GM18505 (cell line): ENCODE measurements around the gene GPER1.

Experiments
- ATAC-seq: cut with Tn5 transposase; IDR thresholded peaks from one replicate; pipeline ENCODE4 v1.9.1; 2021; ENCODE audit not compliant: unreplicated experiment
- POLR2A ChIP-seq: IDR thresholded peaks from 4 replicates; pipeline ENCODE4 v1.6.1; 2011; ENCODE audit warnings: borderline replicate concordance; ENCODE audit not compliant: insufficient read depth, insufficient read length; ENCODE audit errors: extremely low read depth

The GPER1 gene

DNA sequence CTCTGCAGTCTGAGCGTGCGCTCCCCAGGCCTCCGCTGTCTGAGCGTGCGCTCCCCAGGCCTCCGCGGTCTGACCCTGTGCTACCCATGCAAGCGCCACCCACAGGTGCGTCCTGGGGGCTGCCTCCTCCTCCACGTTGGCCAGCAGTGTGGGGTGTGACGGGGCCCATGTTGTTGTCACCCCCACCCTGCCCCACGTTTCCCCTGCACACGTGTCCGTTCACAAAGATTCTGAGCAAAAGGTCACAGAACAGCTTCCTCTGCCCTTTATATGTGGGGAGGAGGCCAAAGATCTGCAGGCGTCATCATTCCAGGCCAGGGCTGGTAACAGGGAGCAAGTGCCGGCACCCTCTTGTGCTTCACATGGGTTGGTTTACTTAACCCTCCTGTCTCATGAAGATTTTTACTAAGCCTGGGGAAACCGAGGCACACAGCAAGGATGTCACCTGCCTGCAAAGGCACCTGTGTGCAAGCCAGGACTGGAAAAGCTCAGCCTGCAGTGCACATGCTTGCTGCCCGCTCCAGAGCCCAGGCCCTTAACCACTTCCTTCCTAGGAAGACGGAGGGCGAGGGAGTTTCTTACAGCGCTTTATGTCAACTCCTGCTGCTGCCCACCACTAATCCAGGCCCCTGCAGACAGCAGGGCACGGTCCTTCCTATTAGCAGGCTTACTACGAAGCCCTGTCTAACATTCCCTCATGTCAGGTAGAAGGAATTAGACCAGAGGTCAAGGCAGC is 38.7 kb upstream of the GPER1 start:
- no peak for TF ChIP-seq POLR2A
- ATAC-seq = no peak

DNA sequence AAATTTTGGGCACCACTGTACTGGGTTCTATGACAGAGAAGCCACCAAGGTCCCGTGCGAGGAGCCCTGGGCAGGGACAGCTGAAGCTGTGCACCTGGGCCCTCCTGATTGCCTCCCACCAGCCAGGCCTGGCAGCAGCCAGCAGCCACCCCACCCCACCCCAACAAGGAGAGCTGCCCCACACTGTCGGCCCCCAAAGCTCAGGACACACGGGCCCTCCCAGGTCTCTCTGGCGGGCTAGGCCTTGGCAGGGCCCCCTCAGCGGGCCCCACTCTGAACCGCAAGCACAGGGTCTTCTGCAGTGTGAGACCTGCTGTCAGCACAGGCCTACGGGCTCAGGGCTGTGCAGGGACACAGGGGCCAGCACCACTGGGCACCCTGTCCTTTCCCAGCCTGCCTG is 38.1 kb upstream of the GPER1 start:
- no peak for ATAC-seq
- no peak for TF ChIP-seq POLR2A

DNA sequence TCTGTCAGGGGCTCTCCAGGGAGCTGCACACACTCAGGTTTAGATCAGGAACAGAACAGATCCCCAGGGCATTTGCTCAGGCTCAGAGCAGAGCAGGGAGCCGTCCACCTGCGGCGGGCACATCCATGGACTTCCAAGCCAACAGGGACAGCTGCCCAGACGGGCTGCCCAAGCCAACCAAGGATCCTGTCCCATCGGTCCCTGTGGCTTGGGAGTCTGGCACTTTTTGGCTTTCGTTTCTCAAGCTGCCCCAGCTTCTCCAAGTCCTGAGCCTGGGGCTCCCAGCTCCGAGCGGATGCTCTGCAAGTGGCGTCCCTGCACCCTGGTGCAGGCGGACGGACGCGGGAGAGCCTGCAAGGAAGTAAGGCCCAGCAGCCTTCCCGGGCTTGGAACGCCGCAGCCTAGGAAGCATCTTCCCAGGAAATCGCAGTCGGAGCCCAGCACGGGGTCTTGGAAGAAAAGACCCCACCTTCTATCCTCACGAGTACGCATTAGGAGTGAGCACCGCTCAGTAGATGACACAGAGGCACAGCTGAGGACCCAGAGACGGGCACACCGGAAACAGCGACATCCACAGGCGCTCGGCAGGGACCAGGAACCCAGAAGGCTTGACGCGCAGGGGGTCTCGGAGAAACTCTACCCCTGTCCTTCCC is 37.5 kb upstream of the GPER1 start:
- no peak for TF ChIP-seq POLR2A
- no peak for ATAC-seq

DNA sequence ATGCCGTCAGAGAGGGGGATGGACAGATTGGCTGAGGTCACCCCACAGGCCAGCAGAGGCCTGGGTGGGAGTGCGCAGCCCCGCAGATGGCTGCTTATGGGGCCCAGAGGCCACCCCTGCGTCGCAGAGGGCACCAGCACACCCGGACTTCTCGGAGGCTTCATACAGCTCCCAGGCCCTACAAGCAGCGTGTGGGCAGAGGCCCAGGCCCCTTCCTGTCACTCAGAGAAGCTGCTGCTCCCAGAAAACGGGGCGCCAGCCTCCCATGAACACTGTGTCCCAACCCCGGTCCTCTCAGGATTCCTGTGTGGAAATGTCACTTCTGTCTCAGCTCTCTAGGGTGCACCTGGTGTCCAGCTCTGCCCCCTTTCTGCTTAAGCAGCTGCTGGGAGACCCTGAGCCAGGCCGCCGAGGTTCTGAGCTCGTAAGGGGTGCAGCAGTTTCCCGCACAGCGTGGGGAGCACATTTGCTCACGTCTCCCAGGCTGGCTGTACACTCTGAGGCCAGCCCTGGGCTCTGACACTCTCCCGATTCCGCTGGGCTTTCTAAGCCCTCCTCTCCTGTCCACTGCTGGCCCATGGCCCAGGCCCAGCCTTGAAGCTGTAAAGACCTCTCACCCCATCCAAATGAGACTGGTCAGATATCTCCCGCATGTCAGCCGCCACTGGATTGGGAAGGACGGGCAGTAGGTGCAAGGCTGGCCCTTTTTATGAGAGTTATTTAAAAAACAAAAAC is 36.8 kb upstream of the GPER1 start:
- no peak for ATAC-seq
- no peak for TF ChIP-seq POLR2A

DNA sequence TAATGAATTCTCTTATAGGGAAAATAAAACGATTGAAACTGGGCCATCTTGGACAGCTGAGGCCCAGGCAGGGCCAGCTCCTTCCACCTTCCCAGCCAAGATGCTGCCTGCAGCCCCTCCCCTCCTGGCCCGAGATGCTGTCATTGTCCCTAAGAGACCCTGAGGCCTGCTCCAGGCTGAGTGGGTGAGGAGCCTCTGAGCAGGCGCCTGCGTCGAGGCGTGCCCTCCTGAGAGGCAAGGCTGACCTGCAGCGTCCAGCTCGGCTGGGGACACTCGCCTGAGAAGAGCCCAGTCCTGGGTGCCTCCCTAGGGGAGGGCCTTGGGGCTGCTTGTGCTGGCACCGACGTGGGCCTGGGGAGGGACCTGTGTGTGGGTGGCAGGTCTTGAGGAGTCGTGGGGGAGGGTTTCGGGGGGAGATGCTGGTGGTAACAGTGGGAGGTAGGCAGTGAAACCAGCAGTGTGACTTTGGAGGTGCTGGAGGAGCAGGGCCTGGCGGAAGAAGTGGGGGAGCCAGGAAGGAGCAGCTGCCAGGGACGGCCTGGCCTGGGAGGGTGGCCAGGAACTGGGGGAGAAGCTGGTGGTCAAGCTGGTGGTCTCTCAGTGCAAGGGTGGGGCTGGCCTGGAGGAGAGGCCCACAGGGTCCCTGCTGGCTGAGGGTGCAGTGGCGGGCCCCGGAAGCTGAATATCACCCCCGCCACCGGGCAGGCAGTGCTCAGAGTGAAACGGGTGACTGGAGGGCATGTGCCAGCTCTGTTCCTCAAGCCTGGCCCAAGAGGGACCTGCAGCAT is 35.7 kb upstream of the GPER1 start:
- ATAC-seq = no peak
- no peak for TF ChIP-seq POLR2A

DNA sequence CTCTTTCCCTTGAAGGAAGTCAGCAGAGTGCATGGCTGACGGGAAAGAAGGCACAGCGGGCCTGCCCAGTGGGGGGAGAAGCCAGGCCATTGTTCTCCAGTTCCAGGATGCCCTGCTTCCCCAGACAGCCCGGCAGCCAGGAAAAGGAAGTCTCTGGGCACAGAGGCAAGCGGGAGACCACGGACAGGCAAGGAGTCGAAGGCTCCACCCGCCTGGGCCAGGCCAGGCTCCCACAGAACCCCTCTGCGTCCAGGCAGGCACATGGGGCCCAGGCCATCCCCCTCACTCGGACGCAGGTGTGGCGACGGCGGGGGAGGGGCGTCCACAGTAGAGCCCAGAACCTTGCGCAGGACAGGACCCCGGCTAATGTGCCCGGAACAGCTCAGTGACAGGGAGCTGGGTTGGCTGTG is 34.9 kb upstream of the GPER1 start:
- TF ChIP-seq POLR2A = no peak
- ATAC-seq = no peak

DNA sequence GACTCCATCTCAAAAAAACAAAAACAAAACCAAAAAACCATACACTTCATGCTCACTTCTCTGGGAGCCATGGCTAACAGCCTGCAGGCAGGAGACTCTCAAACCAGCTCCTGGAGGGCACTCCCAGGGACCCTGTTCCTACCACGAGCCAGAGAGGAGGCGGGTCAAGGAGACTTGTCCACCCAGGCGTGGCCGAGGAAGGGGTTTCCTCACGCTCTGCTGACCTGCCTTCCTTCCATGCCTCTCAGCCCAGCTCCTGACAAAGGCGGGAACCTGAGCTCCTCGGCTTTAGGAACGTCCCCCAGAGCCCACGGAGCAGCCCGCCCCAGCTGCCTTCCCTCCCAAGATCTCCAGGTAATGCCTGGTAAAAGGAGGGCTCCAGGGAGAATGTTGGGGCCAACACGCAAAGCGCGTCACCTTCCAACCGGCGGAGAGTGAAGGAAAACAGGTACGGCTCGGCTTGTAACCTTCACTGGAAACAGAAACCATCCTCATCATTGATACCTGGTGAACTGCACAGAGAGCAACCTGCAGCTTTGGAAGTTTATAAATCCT is 34.0 kb upstream of the GPER1 start:
- no peak for ATAC-seq
- TF ChIP-seq POLR2A = no peak

DNA sequence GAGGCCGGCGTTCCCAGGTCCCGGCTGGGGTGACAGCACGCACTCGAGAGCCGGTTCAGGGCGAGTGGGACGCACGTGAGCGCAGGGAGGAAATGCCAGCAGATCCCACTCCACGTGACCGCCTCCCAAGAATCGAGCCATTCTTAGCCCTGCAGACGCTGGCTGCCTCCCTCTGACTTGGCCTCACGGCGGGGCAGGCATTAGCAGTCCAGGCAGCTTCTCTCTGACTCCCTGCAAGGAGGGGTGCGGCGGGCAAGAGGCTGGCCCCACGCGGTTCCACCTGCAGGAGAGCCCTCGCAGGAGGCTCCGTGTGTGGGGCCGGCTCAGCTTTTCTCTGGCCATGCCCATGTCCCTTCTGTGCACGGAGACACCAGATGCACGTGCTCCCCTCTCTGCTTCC is 33.5 kb upstream of the GPER1 start:
- no peak for TF ChIP-seq POLR2A
- ATAC-seq = no peak

DNA sequence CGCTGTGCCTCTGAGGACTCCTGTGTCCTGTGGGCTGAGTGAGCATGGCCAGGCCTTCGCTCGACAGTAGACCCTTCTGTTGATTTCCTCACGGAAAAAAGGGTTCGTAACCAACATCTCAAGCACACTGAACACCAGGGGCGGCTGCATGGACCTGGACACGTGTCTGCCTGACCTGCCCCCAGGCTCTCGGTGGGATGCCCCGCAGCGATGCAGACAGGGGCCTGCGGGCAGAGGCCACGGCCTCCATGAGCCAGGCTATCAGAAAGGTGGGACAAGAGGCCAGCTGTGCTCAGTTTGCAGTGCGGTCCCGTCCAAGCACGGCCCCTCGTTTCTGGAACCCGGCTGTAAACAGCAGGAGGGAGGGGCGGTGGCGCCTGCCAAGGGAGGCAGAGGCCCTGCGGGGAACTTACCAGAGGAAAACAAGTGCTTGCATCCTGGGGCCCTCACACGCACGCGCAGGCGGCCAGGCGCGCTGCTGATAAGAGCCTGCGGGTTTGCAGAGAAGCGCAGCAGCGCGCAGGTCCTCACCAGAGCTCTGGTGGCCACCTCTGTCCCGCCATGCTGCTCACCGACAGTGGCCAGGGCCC is 33.0 kb upstream of the GPER1 start:
- TF ChIP-seq POLR2A = no peak
- no peak for ATAC-seq

DNA sequence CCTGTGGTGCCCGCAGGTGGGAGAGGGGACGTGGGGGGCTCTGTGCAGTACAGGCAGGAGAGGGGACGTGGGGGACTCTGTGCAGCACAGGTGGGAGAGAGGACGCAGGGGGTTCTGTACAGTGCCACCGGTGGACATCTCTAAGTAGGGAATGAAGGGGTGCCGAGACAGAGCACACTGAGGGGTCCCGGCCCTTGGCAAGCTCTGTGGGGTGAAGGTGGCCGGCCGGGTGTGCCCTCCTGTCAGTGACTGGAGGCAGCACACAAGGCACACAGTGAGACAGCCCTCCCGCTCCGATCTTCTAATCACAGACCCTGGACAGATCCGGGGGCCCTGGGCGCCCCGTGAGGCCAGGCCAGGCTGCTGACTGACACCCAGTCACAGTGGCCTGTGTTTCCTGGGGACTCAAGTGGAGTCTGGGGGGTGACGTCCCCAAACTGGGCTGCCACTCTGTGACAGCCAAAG is 32.4 kb upstream of the GPER1 start:
- no peak for ATAC-seq

DNA sequence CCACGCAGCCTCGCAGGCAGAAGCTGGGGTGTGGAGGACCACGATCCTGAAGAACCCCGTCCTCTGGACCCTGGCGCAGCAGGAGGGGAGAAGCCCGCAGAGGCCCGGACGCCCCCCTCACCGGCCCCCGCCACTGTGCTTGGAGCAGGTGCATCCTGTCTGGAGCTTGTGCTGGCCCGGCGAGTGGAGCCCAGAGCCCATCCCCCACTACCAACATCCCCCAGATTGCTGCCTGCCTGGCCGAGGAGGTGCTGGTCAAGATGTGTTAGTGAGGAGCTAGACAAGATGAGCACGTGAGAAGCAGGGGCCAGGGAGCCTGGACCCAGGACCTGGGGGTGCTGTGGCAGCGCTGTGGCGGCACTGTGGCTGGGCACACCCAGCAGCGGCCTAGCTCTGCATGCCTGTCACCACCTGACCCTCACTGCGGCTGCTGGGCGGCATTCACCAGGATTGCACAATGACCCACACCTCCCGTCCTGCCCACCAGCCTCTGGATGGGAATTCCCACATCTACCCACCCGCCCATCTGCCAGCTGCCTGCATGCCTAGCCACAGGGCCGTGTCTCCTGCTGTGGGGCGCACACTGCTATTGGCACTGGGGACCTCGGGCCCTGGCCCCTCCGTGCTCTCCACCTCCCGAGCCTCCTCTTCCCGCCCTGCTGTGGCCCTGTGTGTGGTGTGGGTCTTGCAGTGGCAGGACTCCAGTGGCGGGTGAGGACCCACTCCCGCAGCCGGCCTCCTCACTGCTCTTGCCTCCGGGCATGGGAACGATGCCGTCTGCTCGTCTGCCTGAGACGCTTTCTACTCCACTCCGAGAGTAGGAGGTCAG is 31.7 kb upstream of the GPER1 start:
- no peak for ATAC-seq
- TF ChIP-seq POLR2A = no peak

More for the DNA sequence above, 32.4 kb upstream of the GPER1 start:
- no peak for TF ChIP-seq POLR2A
